Activated T-cell treated with anti-CD3 and anti-CD28 coated beads, Interleukin-2, amount 50 U/mL, for 72 hours (primary cell): Measurements from ENCODE around the gene ASIC3. TPM values are rescaled to one million over a fixed set of nuclear protein-coding genes. Genes with fewer than 3 reads are reported as not detected.
A peak's percentile ranks its signal among the peaks of the same experiment; 100 is the strongest.
"Not testable (repeated sequence)": the region's sequence is repeated elsewhere in the genome, so short reads cannot be mapped to it uniquely, and the experiment has no call there.

Source experiments
- ATAC-seq, 2 donors: fragments of 150-1000 bp; cut with Tn5 transposase; replicated peaks in 1 of 2; 2 replicates each; pipeline ENCODE4 v1.10.0; 2021; ENCODE audit warnings: moderate library complexity in 2 of 2, mild to moderate bottlenecking in 1 of 2
- DNase-seq, 2 donors: peaks; one replicate each; pipeline ENCODE4 v3.0.0; 2021 to 2022; ENCODE audit warnings: mixed read lengths in 1 of 2
- H3K27ac Mint-ChIP-seq: one replicate; pipeline ENCODE4 v1.8.0; 2022; ENCODE audit warnings: mild to moderate bottlenecking, moderate library complexity, mixed read lengths
- H3K27me3 Mint-ChIP-seq: one replicate; pipeline ENCODE4 v1.8.0; 2022; ENCODE audit warnings: low read depth, mixed read lengths
- H3K36me3 Mint-ChIP-seq, 2 donors: one replicate each; pipeline ENCODE4 v1.8.0; 2022; ENCODE audit warnings: mixed read lengths in 2 of 2, mild to moderate bottlenecking in 1 of 2; ENCODE audit not compliant: insufficient read depth in 2 of 2
- H3K4me1 Mint-ChIP-seq: one replicate; pipeline ENCODE4 v1.8.0; 2022; ENCODE audit warnings: low read depth, mixed read lengths
- H3K4me3 Mint-ChIP-seq, 2 donors: one replicate each; pipeline ENCODE4 v1.8.0; 2022; ENCODE audit warnings: mild to moderate bottlenecking in 2 of 2, mixed read lengths in 2 of 2, moderate library complexity in 2 of 2
- H3K9me3 Mint-ChIP-seq, 2 donors: one replicate each; pipeline ENCODE4 v1.8.0; 2022; ENCODE audit warnings: mixed read lengths in 2 of 2
- total RNA-seq, 2 donors: library from RNA; stranded (reverse); gene quantifications; one replicate each; pipeline ENCODE4 v1.2.3, GENCODE V29; 2022

ASIC3 gene
- total RNA-seq, 2 donors from 2014 or later = 14.4 to 15.7 TPM

GRCh38 chr7:151016942-151017341, 31.4 kb upstream of the ASIC3 start:
- ATAC-seq (no peak), DNase-seq (no peak)
- peak overlapping the region; percentile 72 to 93 for H3K4me3 Mint-ChIP-seq
- peaks cover 30% of the 10 kb centered on the region for H3K27me3 Mint-ChIP-seq
- no peaks in the 10 kb centered on the region for H3K9me3 Mint-ChIP-seq
- peaks cover 63% of the 10 kb centered on the region for H3K4me1 Mint-ChIP-seq
- peaks cover 2 to 3% of the 10 kb centered on the region in 2 donors for H3K36me3 Mint-ChIP-seq
- H3K27ac Mint-ChIP-seq = no peak overlapping the region

GRCh38 chr7:151017370-151017952, 30.9 kb upstream of the ASIC3 start:
- peaks cover 30% of the 10 kb centered on the region for H3K27me3 Mint-ChIP-seq
- no peaks in the 10 kb centered on the region for H3K9me3 Mint-ChIP-seq
- DNase-seq = no peak
- ATAC-seq = no peak
- peak overlapping the region; percentile 72 to 93 for H3K4me3 Mint-ChIP-seq
- H3K27ac Mint-ChIP-seq = no peak overlapping the region
- H3K4me1 Mint-ChIP-seq = peaks cover 58% of the 10 kb centered on the region
- H3K36me3 Mint-ChIP-seq = peaks cover 2 to 3% of the 10 kb centered on the region in 2 donors

GRCh38 chr7:151017953-151018420, 30.3 kb upstream of the ASIC3 start:
- Mint-ChIP-seq H3K27ac (no peak overlapping the region), H3K36me3 (peaks cover 2 to 3% of the 10 kb centered on the region in 2 donors), H3K9me3 (no peaks in the 10 kb centered on the region), H3K27me3 (peaks cover 30% of the 10 kb centered on the region), H3K4me1 (peaks cover 53% of the 10 kb centered on the region), H3K4me3 (peak overlapping the region; percentile 72 to 93)
- ATAC-seq = peak; percentile 72 to 73
- peak; percentile 87 to 91 for DNase-seq

- Mint-ChIP-seq H3K27me3 (peaks cover 30% of the 10 kb centered on the region), H3K9me3 (no peaks in the 10 kb centered on the region), H3K27ac (no peak overlapping the region), H3K4me1 (peaks cover 51% of the 10 kb centered on the region), H3K4me3 (peak overlapping the region; percentile 72 to 93), H3K36me3 (peaks cover 2 to 3% of the 10 kb centered on the region in 2 donors)
- ATAC-seq (peak; percentile 41 to 42), DNase-seq (peak; percentile 35 to 40)
Observed at GRCh38 chr7:151018421-151019129, 29.8 kb upstream of the ASIC3 start.

- Mint-ChIP-seq H3K36me3 (peaks cover 2 to 3% of the 10 kb centered on the region in 2 donors), H3K27ac (no peak overlapping the region), H3K4me3 (peak overlapping the region; percentile 72 to 77), H3K4me1 (peaks cover 49% of the 10 kb centered on the region), H3K27me3 (peaks cover 30% of the 10 kb centered on the region), H3K9me3 (no peaks in the 10 kb centered on the region)
- ATAC-seq (no peak), DNase-seq (no peak)
Observed at GRCh38 chr7:151019130-151019447, 29.2 kb upstream of the ASIC3 start.

GRCh38 chr7:151020231-151020630, 28.1 kb upstream of the ASIC3 start:
- peak overlapping the region in 1 of 2 donors; percentile 47 for H3K4me3 Mint-ChIP-seq
- no peaks in the 10 kb centered on the region for H3K9me3 Mint-ChIP-seq
- ATAC-seq (no peak), DNase-seq (no peak)
- peaks cover 38% of the 10 kb centered on the region for H3K4me1 Mint-ChIP-seq
- no peak overlapping the region for H3K27ac Mint-ChIP-seq
- peaks cover 0 to 3% of the 10 kb centered on the region in 2 donors for H3K36me3 Mint-ChIP-seq
- H3K27me3 Mint-ChIP-seq = peaks cover 30% of the 10 kb centered on the region

- no peak overlapping the region for H3K4me3 Mint-ChIP-seq
- no peak overlapping the region for H3K27ac Mint-ChIP-seq
Observed at GRCh38 chr7:151023232-151023631, 25.1 kb upstream of the ASIC3 start.

GRCh38 chr7:151024435-151025056, 23.8 kb upstream of the ASIC3 start, which contains the start of gene ATG9B:
Gene ATG9B (minus strand): TSS chr7:151024494. CDS start chr7:151024423, 71 bp downstream.
- ATAC-seq (no peak), DNase-seq (no peak)
- peak within 1 kb of the TSS; percentile 66 for H3K27ac Mint-ChIP-seq
- no peak within 1 kb of the TSS for H3K4me3 Mint-ChIP-seq
- peaks cover 22% of the 10 kb centered on the region for H3K4me1 Mint-ChIP-seq
- H3K36me3 Mint-ChIP-seq = peaks cover 0 to 3% of the 10 kb centered on the region in 2 donors
- H3K9me3 Mint-ChIP-seq = no peaks in the 10 kb centered on the region
- H3K27me3 Mint-ChIP-seq = peaks cover 14% of the 10 kb centered on the region

More at GRCh38 chr7:151023232-151023631, 25.1 kb upstream of the ASIC3 start:
- peaks cover 23% of the 10 kb centered on the region for H3K27me3 Mint-ChIP-seq
- no peak for ATAC-seq
- H3K36me3 Mint-ChIP-seq = peaks cover 0 to 3% of the 10 kb centered on the region in 2 donors
- peaks cover 19% of the 10 kb centered on the region for H3K4me1 Mint-ChIP-seq
- no peak for DNase-seq
- H3K9me3 Mint-ChIP-seq = no peaks in the 10 kb centered on the region

GRCh38 chr7:151025924-151026671, 22.2 kb upstream of the ASIC3 start:
- Mint-ChIP-seq H3K36me3 (peaks cover 0 to 2% of the 10 kb centered on the region in 2 donors), H3K4me3 (no peak overlapping the region), H3K27ac (no peak overlapping the region), H3K9me3 (no peaks in the 10 kb centered on the region), H3K4me1 (peaks cover 25% of the 10 kb centered on the region), H3K27me3 (peaks cover under 1% of the 10 kb centered on the region)
- no peak for DNase-seq
- ATAC-seq = no peak

- Mint-ChIP-seq H3K4me3 (peak overlapping the region; percentile 98 to 100), H3K4me1 (peaks cover 25% of the 10 kb centered on the region)
- not testable (repeated sequence) for ATAC-seq, H3K27me3 Mint-ChIP-seq, DNase-seq, H3K27ac Mint-ChIP-seq, H3K36me3 Mint-ChIP-seq, H3K9me3 Mint-ChIP-seq
Observed at GRCh38 chr7:151026771-151027727, 21.3 kb upstream of the ASIC3 start.

GRCh38 chr7:151027728-151028130, 20.6 kb upstream of the ASIC3 start:
- peak in 1 of 2 donors; percentile 2 for ATAC-seq
- not testable (repeated sequence) for H3K9me3 Mint-ChIP-seq, H3K27me3 Mint-ChIP-seq, DNase-seq, H3K36me3 Mint-ChIP-seq
- Mint-ChIP-seq H3K4me3 (peak overlapping the region; percentile 98 to 100), H3K27ac (peak overlapping the region; percentile 92), H3K4me1 (peaks cover 25% of the 10 kb centered on the region)
